ENCODE measurements around the gene ATP13A4. TPM values are rescaled to one million over a fixed set of nuclear protein-coding genes. Genes with fewer than 3 reads are reported as not detected.

Gene ATP13A4
- total and polyA plus RNA-seq, 2 of the 8 experiments (the other 6 are each of a cell fraction or from before 2014, with no cell fraction given): 0.12 TPM; not detected in 1

DNA sequence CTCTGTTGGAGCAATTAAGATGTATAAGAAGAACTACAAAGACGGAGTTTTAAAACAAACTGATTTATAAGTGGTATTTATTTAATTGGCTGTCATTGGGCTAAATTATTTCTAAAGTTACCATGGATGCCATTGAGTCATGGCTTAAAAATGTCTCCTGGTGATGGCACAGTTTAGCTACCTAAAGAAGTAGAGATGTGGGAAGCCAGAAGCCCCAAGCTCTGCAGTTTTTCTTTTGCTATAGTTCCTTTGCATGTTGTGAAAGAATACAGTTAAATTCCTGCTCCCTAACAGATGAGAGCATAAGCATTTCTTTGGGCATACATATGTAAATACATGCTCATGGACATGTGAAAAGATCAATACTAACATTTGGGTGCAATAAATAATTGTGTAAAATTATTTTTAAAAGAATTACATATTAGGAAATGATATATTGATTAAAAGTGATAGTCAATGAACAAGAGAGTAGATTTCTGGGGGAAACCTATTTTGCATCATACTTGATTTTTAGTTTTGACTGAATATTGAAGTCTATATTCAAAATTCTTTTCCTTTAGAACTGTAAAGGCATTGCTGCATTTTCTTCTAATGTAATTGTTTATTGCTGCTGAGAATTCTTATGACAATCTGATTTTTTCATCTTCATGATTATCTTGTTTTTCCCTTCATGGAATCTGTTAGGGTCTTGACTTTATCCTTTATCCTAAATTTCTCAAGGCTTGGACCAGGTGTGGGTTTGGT is 40.4 kb upstream of the ATP13A4 start (continued):
- TF ChIP-seq POU5F1 (IDR thresholded peaks at IDR 0.05; ENCODE audit: low read depth, low read length): no peak
- TF ChIP-seq CBX5 (IDR thresholded peaks at IDR 0.05; ENCODE audit: low read depth, low read length): no peak
- no peak for TF ChIP-seq TAF7 (optimal IDR thresholded peaks at IDR 0.05; ENCODE audit: borderline replicate concordance, low read depth, low read length)
- no peak for TF ChIP-seq RFX5 (IDR thresholded peaks at IDR 0.05; ENCODE audit: borderline replicate concordance, low read depth, low read length)
- no peak for TF ChIP-seq CHD1 (IDR thresholded peaks at IDR 0.05; ENCODE audit: low read depth, low read length)
- TF ChIP-seq, protein P1, sequence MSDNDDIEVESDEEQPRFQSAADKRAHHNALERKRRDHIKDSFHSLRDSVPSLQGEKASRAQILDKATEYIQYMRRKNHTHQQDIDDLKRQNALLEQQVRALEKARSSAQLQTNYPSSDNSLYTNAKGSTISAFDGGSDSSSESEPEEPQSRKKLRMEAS (IDR thresholded peaks at IDR 0.05): no peak
